ENCODE measurements around the gene GPR108. TPM values are rescaled to one million over a fixed set of nuclear protein-coding genes. Genes with fewer than 3 reads are reported as not detected.

The GPR108 gene
- polyA plus RNA-seq, 1 donor from 2014 or later, result 24.6 TPM

- no peaks in the 10 kb centered on the region for H3K9me2 ChIP-seq (ENCODE audit: insufficient read depth, low read length)
- H3K9ac ChIP-seq (ENCODE audit: low read length), result no peak overlapping the region
- H3K4me3 ChIP-seq (ENCODE audit: low read length), result no peak overlapping the region
- H3K9me3 ChIP-seq (ENCODE audit: low read length), result no peaks in the 10 kb centered on the region
- H3K36me3 ChIP-seq (ENCODE audit: insufficient read depth, low read length), result no peaks in the 10 kb centered on the region
- H3K27me3 ChIP-seq (ENCODE audit: insufficient read depth, low read depth, low read length), result no peaks in the 10 kb centered on the region
- no peaks in the 10 kb centered on the region for H3F3A ChIP-seq (ENCODE audit: insufficient read depth, low read length, poor library complexity, severe bottlenecking)
- no peaks in the 10 kb centered on the region for H3K79me2 ChIP-seq (replicated peaks; ENCODE audit: insufficient read depth, low read length)
- H2AFZ ChIP-seq (ENCODE audit: low read depth, low read length), result no peak overlapping the region
- H3K4me2 ChIP-seq (ENCODE audit: low read length), result no peak overlapping the region
- no peaks in the 10 kb centered on the region for H4K20me1 ChIP-seq (ENCODE audit: insufficient read depth)
- no peak for TF ChIP-seq RAD21 (conservative IDR thresholded peaks at IDR 0.05)
- no peak for TF ChIP-seq TAF1 (IDR thresholded peaks at IDR 0.05; ENCODE audit: low read depth)
- no peak for TF ChIP-seq EZH2 (IDR thresholded peaks at IDR 0.05; ENCODE audit: borderline replicate concordance, insufficient read depth, low read length, poor library complexity, severe bottlenecking)
- TF ChIP-seq REST (IDR thresholded peaks at IDR 0.05; ENCODE audit: borderline replicate concordance), result no peak
- no peak for TF ChIP-seq EP300 (conservative IDR thresholded peaks at IDR 0.05; ENCODE audit: poor library complexity, severe bottlenecking)
- no peak for TF ChIP-seq SMC3 (conservative IDR thresholded peaks at IDR 0.05; ENCODE audit: poor library complexity)
- TF ChIP-seq MXI1 (conservative IDR thresholded peaks at IDR 0.05; ENCODE audit: poor library complexity, severe bottlenecking), result no peak
- TF ChIP-seq CTCF (IDR thresholded peaks at IDR 0.05; ENCODE audit: poor library complexity, severe bottlenecking), result no peak
- no peak for TF ChIP-seq POLR2AphosphoS5 (IDR thresholded peaks at IDR 0.05)
- no peak overlapping the region for H3K27ac ChIP-seq (ENCODE audit: low read length)
Measured at GRCh38 chr19:6694147-6694815, 43.1 kb downstream of the GPR108 start.

GRCh38 chr19:6693681-6694080 lies 43.7 kb downstream of the GPR108 start:
- Histone ChIP-seq H3K9me3 (ENCODE audit: low read length) (no peaks in the 10 kb centered on the region), H4K20me1 (ENCODE audit: insufficient read depth) (no peaks in the 10 kb centered on the region), H3K4me3 (ENCODE audit: low read length) (no peak overlapping the region), H2AFZ (ENCODE audit: low read depth, low read length) (no peak overlapping the region), H3K9ac (ENCODE audit: low read length) (no peak overlapping the region), H3K27ac (ENCODE audit: low read length) (no peak overlapping the region), H3K79me2 (replicated peaks; ENCODE audit: insufficient read depth, low read length) (no peaks in the 10 kb centered on the region), H3K27me3 (ENCODE audit: insufficient read depth, low read depth, low read length) (no peaks in the 10 kb centered on the region), H3F3A (ENCODE audit: insufficient read depth, low read length, poor library complexity, severe bottlenecking) (no peaks in the 10 kb centered on the region), H3K9me2 (ENCODE audit: insufficient read depth, low read length) (no peaks in the 10 kb centered on the region), H3K36me3 (ENCODE audit: insufficient read depth, low read length) (no peaks in the 10 kb centered on the region), H3K4me2 (ENCODE audit: low read length) (no peak overlapping the region)
- TF ChIP-seq EP300 (conservative IDR thresholded peaks at IDR 0.05; ENCODE audit: poor library complexity, severe bottlenecking) (no peak), RAD21 (conservative IDR thresholded peaks at IDR 0.05) (no peak), EZH2 (IDR thresholded peaks at IDR 0.05; ENCODE audit: borderline replicate concordance, insufficient read depth, low read length, poor library complexity, severe bottlenecking) (no peak), CTCF (IDR thresholded peaks at IDR 0.05; ENCODE audit: poor library complexity, severe bottlenecking) (no peak), SMC3 (conservative IDR thresholded peaks at IDR 0.05; ENCODE audit: poor library complexity) (no peak), TAF1 (IDR thresholded peaks at IDR 0.05; ENCODE audit: low read depth) (no peak), POLR2AphosphoS5 (IDR thresholded peaks at IDR 0.05) (no peak), MXI1 (conservative IDR thresholded peaks at IDR 0.05; ENCODE audit: poor library complexity, severe bottlenecking) (no peak), REST (IDR thresholded peaks at IDR 0.05; ENCODE audit: borderline replicate concordance) (no peak)
